GM19193 (cell line): ENCODE results near the gene CENPX.

Experiments
- POLR2A ChIP-seq: IDR thresholded peaks from 4 replicates; pipeline ENCODE4 v1.6.1; 2011; ENCODE audit not compliant: insufficient read depth, insufficient read length; ENCODE audit errors: extremely low read depth

Gene CENPX

GRCh38 chr17:82005701-82006348 lies 16.9 kb downstream of the CENPX start:
- no peak for TF ChIP-seq POLR2A

GRCh38 chr17:82004517-82005455 lies 17.9 kb downstream of the CENPX start:
- TF ChIP-seq POLR2A, result no peak

- TF ChIP-seq POLR2A, result no peak
These were observed 19.0 kb downstream of the CENPX start for GRCh38 chr17:82003411-82004381.

- no peak for TF ChIP-seq POLR2A
These were observed 21.1 kb downstream of the CENPX start for GRCh38 chr17:82001571-82002056.

- no peak for TF ChIP-seq POLR2A
These were observed 21.7 kb downstream of the CENPX start for GRCh38 chr17:82000803-82001570.

- no peak for TF ChIP-seq POLR2A
These were observed 22.5 kb downstream of the CENPX start for GRCh38 chr17:81999976-82000802.

- no peak for TF ChIP-seq POLR2A
These were observed 23.1 kb downstream of the CENPX start for GRCh38 chr17:81999587-81999975.

GRCh38 chr17:81998691-81999438 lies 23.8 kb downstream of the CENPX start:
- no peak for TF ChIP-seq POLR2A

- no peak for TF ChIP-seq POLR2A
These were observed 24.5 kb downstream of the CENPX start for GRCh38 chr17:81998212-81998611.

GRCh38 chr17:81996757-81997441 lies 25.8 kb downstream of the CENPX start:
- no peak for TF ChIP-seq POLR2A

GRCh38 chr17:81996232-81996756 lies 26.4 kb downstream of the CENPX start:
- no peak for TF ChIP-seq POLR2A
